ENCODE measurements around the gene ABCA4. TPM values are rescaled to one million over a fixed set of nuclear protein-coding genes. Genes with fewer than 3 reads are reported as not detected.

Gene ABCA4
- total RNA-seq, 2 experiments from 2014 or later = 0.10 to 0.14 TPM

- DNase-seq = no peak
- Mint-ChIP-seq H3K27ac (no peak overlapping the region), H3K27me3 (ENCODE audit: low read depth) (peaks cover 3% of the 10 kb centered on the region), H3K36me3 (ENCODE audit: low read depth) (no peaks in the 10 kb centered on the region), H3K9me3 (no peaks in the 10 kb centered on the region), H3K4me1 (ENCODE audit: low read depth) (no peaks in the 10 kb centered on the region), H3K4me3 (no peak overlapping the region)
- intact Hi-C loops (cut with micrococcal nuclease) = no loop called here
- CTCF ChIA-PET = no interaction called here
Measured at GRCh38 chr1:94099303-94099702, 21.6 kb downstream of the ABCA4 start.

GRCh38 chr1:94098585-94099111 is 22.3 kb downstream of the ABCA4 start:
- no peaks in the 10 kb centered on the region for H3K9me3 Mint-ChIP-seq
- H3K27ac Mint-ChIP-seq = no peak overlapping the region
- DNase-seq = no peak
- intact Hi-C loops (cut with micrococcal nuclease) = no loop called here
- peaks cover 3% of the 10 kb centered on the region for H3K27me3 Mint-ChIP-seq (ENCODE audit: low read depth)
- H3K4me3 Mint-ChIP-seq = no peak overlapping the region
- CTCF ChIA-PET = no interaction called here
- H3K4me1 Mint-ChIP-seq (ENCODE audit: low read depth) = peaks cover 2% of the 10 kb centered on the region
- no peaks in the 10 kb centered on the region for H3K36me3 Mint-ChIP-seq (ENCODE audit: low read depth)

GRCh38 chr1:94096797-94097549 is 24.0 kb downstream of the ABCA4 start:
- no peak overlapping the region for H3K4me3 Mint-ChIP-seq
- intact Hi-C loops (cut with micrococcal nuclease) = no loop called here
- peaks cover 5% of the 10 kb centered on the region for H3K27me3 Mint-ChIP-seq (ENCODE audit: low read depth)
- H3K9me3 Mint-ChIP-seq = no peaks in the 10 kb centered on the region
- H3K27ac Mint-ChIP-seq = no peak overlapping the region
- CTCF ChIA-PET = no interaction called here
- H3K4me1 Mint-ChIP-seq (ENCODE audit: low read depth) = peaks cover 12% of the 10 kb centered on the region
- no peak for DNase-seq
- H3K36me3 Mint-ChIP-seq (ENCODE audit: low read depth) = no peaks in the 10 kb centered on the region

- H3K4me1 Mint-ChIP-seq (ENCODE audit: low read depth) = peaks cover 14% of the 10 kb centered on the region
- no peak for DNase-seq
- no peak overlapping the region for H3K4me3 Mint-ChIP-seq
- no peaks in the 10 kb centered on the region for H3K9me3 Mint-ChIP-seq
- intact Hi-C loops (cut with micrococcal nuclease) = no loop called here
- no peaks in the 10 kb centered on the region for H3K36me3 Mint-ChIP-seq (ENCODE audit: low read depth)
- H3K27ac Mint-ChIP-seq = no peak overlapping the region
- H3K27me3 Mint-ChIP-seq (ENCODE audit: low read depth) = peaks cover 5% of the 10 kb centered on the region
- CTCF ChIA-PET = no interaction called here
Measured at GRCh38 chr1:94095744-94096469, 25.0 kb downstream of the ABCA4 start.

GRCh38 chr1:94095112-94095637 is 25.8 kb downstream of the ABCA4 start:
- H3K27ac Mint-ChIP-seq = no peak overlapping the region
- H3K9me3 Mint-ChIP-seq = no peaks in the 10 kb centered on the region
- H3K36me3 Mint-ChIP-seq (ENCODE audit: low read depth) = no peaks in the 10 kb centered on the region
- CTCF ChIA-PET = no interaction called here
- no peak for DNase-seq
- intact Hi-C loops (cut with micrococcal nuclease) = no loop called here
- H3K4me1 Mint-ChIP-seq (ENCODE audit: low read depth) = peaks cover 14% of the 10 kb centered on the region
- H3K4me3 Mint-ChIP-seq = no peak overlapping the region
- peaks cover 11% of the 10 kb centered on the region for H3K27me3 Mint-ChIP-seq (ENCODE audit: low read depth)

- Mint-ChIP-seq H3K27me3 (ENCODE audit: low read depth) (peaks cover 8% of the 10 kb centered on the region), H3K36me3 (ENCODE audit: low read depth) (no peaks in the 10 kb centered on the region)
- intact Hi-C loops (cut with micrococcal nuclease) = no loop called here
Measured at GRCh38 chr1:94094469-94095111, 26.4 kb downstream of the ABCA4 start.

GRCh38 chr1:94093996-94094395 is 27.0 kb downstream of the ABCA4 start:
- no peak overlapping the region for H3K27ac Mint-ChIP-seq
- H3K9me3 Mint-ChIP-seq = no peaks in the 10 kb centered on the region
- DNase-seq = no peak
- H3K27me3 Mint-ChIP-seq (ENCODE audit: low read depth) = peaks cover 8% of the 10 kb centered on the region
- CTCF ChIA-PET = no interaction called here
- no peaks in the 10 kb centered on the region for H3K36me3 Mint-ChIP-seq (ENCODE audit: low read depth)
- intact Hi-C loops (cut with micrococcal nuclease) = no loop called here
- H3K4me3 Mint-ChIP-seq = no peak overlapping the region
- H3K4me1 Mint-ChIP-seq (ENCODE audit: low read depth) = peaks cover 14% of the 10 kb centered on the region

More at GRCh38 chr1:94094469-94095111, 26.4 kb downstream of the ABCA4 start:
- Mint-ChIP-seq H3K27ac (no peak overlapping the region), H3K9me3 (no peaks in the 10 kb centered on the region), H3K4me1 (ENCODE audit: low read depth) (peaks cover 14% of the 10 kb centered on the region), H3K4me3 (no peak overlapping the region)
- DNase-seq = no peak
- CTCF ChIA-PET = no interaction called here

GRCh38 chr1:94093396-94093795 is 27.6 kb downstream of the ABCA4 start:
- H3K9me3 Mint-ChIP-seq = no peaks in the 10 kb centered on the region

GRCh38 chr1:94092210-94092613 is 28.7 kb downstream of the ABCA4 start:
- DNase-seq = peak; percentile 25
- Mint-ChIP-seq H3K27ac (no peak overlapping the region), H3K36me3 (ENCODE audit: low read depth) (no peaks in the 10 kb centered on the region), H3K4me1 (ENCODE audit: low read depth) (peaks cover 14% of the 10 kb centered on the region), H3K27me3 (ENCODE audit: low read depth) (peaks cover 15% of the 10 kb centered on the region), H3K4me3 (no peak overlapping the region), H3K9me3 (no peaks in the 10 kb centered on the region)
- intact Hi-C loops (cut with micrococcal nuclease) = no loop called here
- CTCF ChIA-PET = interaction anchor here (0.5 kb wide), 1 partner anchor 99 kb away, joined by 3 read pairs; no protein-coding TSS in a partner anchor

More at GRCh38 chr1:94093396-94093795, 27.6 kb downstream of the ABCA4 start:
- CTCF ChIA-PET = no interaction called here
- Mint-ChIP-seq H3K36me3 (ENCODE audit: low read depth) (no peaks in the 10 kb centered on the region), H3K4me3 (no peak overlapping the region), H3K27me3 (ENCODE audit: low read depth) (peaks cover 8% of the 10 kb centered on the region), H3K4me1 (ENCODE audit: low read depth) (peaks cover 14% of the 10 kb centered on the region), H3K27ac (no peak overlapping the region)
- DNase-seq = no peak
- intact Hi-C loops (cut with micrococcal nuclease) = no loop called here

- Mint-ChIP-seq H3K27ac (no peak overlapping the region), H3K36me3 (ENCODE audit: low read depth) (no peaks in the 10 kb centered on the region), H3K27me3 (ENCODE audit: low read depth) (peaks cover 18% of the 10 kb centered on the region), H3K4me1 (ENCODE audit: low read depth) (peaks cover 14% of the 10 kb centered on the region), H3K4me3 (no peak overlapping the region), H3K9me3 (no peaks in the 10 kb centered on the region)
- CTCF ChIA-PET = interaction anchor here (0.9 kb wide), 1 partner anchor 46 kb away, joined by 3 read pairs; no protein-coding TSS in a partner anchor
- intact Hi-C loops (cut with micrococcal nuclease) = no loop called here
- DNase-seq = no peak
Measured at GRCh38 chr1:94090761-94091160, 30.2 kb downstream of the ABCA4 start.

- intact Hi-C loops (cut with micrococcal nuclease) = no loop called here
- DNase-seq = no peak
- H3K27me3 Mint-ChIP-seq (ENCODE audit: low read depth) = peaks cover 21% of the 10 kb centered on the region
- CTCF ChIA-PET = no interaction called here
- H3K4me1 Mint-ChIP-seq (ENCODE audit: low read depth) = peaks cover 7% of the 10 kb centered on the region
- no peak overlapping the region for H3K27ac Mint-ChIP-seq
- no peak overlapping the region for H3K4me3 Mint-ChIP-seq
- H3K36me3 Mint-ChIP-seq (ENCODE audit: low read depth) = no peaks in the 10 kb centered on the region
- no peaks in the 10 kb centered on the region for H3K9me3 Mint-ChIP-seq
Measured at GRCh38 chr1:94087193-94087592, 33.8 kb downstream of the ABCA4 start.

GRCh38 chr1:94084547-94084946 is 36.4 kb downstream of the ABCA4 start:
- DNase-seq = no peak
- no peaks in the 10 kb centered on the region for H3K36me3 Mint-ChIP-seq (ENCODE audit: low read depth)
- no peaks in the 10 kb centered on the region for H3K9me3 Mint-ChIP-seq
- CTCF ChIA-PET = no interaction called here
- H3K4me3 Mint-ChIP-seq = no peak overlapping the region
- intact Hi-C loops (cut with micrococcal nuclease) = no loop called here
- H3K4me1 Mint-ChIP-seq (ENCODE audit: low read depth) = peaks cover 3% of the 10 kb centered on the region
- no peak overlapping the region for H3K27ac Mint-ChIP-seq
- H3K27me3 Mint-ChIP-seq (ENCODE audit: low read depth) = peaks cover 16% of the 10 kb centered on the region
